ENCODE measurements around the gene NUP160.

The NUP160 gene

DNA sequence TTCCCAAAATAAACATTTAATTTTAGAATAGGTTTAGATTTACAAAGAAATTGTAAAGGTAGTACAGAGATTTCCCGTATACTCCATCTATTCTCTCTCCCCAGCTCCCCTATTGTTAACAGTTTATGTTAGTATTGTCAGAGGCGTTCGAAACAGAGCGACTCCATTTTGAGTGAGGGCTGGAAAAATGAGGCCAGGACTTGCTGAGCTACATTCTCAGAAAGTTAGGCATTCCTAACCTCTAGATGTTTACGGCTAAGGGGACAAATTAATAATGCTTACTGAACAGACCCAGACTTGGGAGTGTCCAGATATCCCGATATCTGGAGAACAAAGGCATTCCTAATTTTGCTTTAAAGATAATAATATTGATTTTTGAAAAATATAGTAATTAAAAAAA, 12.4 kb upstream of the NUP160 start:
- no peaks in the 10 kb centered on the region for H3K27me3 ChIP-seq (ENCODE audit: low read length)
- H3K9me3 ChIP-seq (ENCODE audit: insufficient read depth, low read length): no peaks in the 10 kb centered on the region
- H4K20me1 ChIP-seq (ENCODE audit: low read depth, low read length): no peaks in the 10 kb centered on the region
- no peaks in the 10 kb centered on the region for H3K9me2 ChIP-seq (replicated peaks; ENCODE audit: insufficient read depth, low read length)
- no peaks in the 10 kb centered on the region for H3K36me3 ChIP-seq (ENCODE audit: low read length)
- TF ChIP-seq, protein P1, sequence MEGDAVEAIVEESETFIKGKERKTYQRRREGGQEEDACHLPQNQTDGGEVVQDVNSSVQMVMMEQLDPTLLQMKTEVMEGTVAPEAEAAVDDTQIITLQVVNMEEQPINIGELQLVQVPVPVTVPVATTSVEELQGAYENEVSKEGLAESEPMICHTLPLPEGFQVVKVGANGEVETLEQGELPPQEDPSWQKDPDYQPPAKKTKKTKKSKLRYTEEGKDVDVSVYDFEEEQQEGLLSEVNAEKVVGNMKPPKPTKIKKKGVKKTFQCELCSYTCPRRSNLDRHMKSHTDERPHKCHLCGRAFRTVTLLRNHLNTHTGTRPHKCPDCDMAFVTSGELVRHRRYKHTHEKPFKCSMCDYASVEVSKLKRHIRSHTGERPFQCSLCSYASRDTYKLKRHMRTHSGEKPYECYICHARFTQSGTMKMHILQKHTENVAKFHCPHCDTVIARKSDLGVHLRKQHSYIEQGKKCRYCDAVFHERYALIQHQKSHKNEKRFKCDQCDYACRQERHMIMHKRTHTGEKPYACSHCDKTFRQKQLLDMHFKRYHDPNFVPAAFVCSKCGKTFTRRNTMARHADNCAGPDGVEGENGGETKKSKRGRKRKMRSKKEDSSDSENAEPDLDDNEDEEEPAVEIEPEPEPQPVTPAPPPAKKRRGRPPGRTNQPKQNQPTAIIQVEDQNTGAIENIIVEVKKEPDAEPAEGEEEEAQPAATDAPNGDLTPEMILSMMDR (IDR thresholded peaks at IDR 0.05; ENCODE audit: insufficient read depth, low read length, poor library complexity, severe bottlenecking): no peak
- TF ChIP-seq EZH2phosphoT487 (conservative IDR thresholded peaks at IDR 0.05; ENCODE audit: low read length): no peak
- H2AFZ ChIP-seq (ENCODE audit: low read depth, low read length, severe bottlenecking): no peak overlapping the region
- no peak overlapping the region for H3K4me2 ChIP-seq (ENCODE audit: low read depth, low read length, poor library complexity, severe bottlenecking)
- H3K27ac ChIP-seq (ENCODE audit: low read depth, low read length): no peak overlapping the region
- H3K4me3 ChIP-seq (ENCODE audit: insufficient read depth, low read length, poor library complexity, severe bottlenecking): no peak overlapping the region
- peaks cover 24% of the 10 kb centered on the region for H3F3A ChIP-seq (ENCODE audit: insufficient read depth)
- H3K9ac ChIP-seq (ENCODE audit: low read length): no peak overlapping the region
- no peaks in the 10 kb centered on the region for H3K79me2 ChIP-seq (ENCODE audit: insufficient read depth, low read length)

DNA sequence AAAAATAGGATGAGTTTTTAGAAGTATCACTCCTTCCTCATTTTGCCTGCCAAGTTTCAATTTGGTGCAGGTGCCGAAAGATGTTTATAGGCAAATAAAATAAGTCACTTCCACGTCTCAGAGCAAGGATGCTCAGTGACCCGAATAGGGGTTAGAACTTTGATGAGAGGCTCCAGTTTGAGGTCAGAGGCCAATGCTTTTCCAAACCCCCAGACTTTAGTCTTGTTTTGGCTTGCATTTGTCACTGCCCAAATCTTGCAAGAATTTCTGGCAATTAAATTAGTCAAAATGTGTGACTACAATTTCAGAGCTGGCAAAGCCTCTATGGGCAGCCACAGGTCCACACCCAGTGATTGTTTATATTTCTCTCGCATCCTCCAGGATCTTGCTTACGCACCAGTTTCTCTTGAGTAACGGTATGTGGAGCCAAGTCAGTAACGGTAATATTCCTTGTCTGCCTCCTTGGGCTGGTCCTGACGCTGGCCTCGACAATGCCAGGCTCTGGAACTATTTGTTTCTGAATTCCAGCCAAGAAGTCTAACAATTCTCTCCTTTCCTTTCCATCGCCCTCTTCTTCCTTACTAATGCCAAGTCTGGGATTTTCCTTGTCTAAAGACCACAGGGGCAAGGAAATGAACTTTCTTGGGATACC, 9.9 kb upstream of the NUP160 start:
- Histone ChIP-seq H3K27me3 (ENCODE audit: low read length) (no peaks in the 10 kb centered on the region), H3K36me3 (ENCODE audit: low read length) (no peaks in the 10 kb centered on the region), H3K9me3 (ENCODE audit: insufficient read depth, low read length) (no peaks in the 10 kb centered on the region), H3K9ac (ENCODE audit: low read length) (no peak overlapping the region), H3K79me2 (ENCODE audit: insufficient read depth, low read length) (no peaks in the 10 kb centered on the region), H2AFZ (ENCODE audit: low read depth, low read length, severe bottlenecking) (no peak overlapping the region), H3F3A (ENCODE audit: insufficient read depth) (peaks cover 20% of the 10 kb centered on the region), H4K20me1 (ENCODE audit: low read depth, low read length) (no peaks in the 10 kb centered on the region), H3K4me3 (ENCODE audit: insufficient read depth, low read length, poor library complexity, severe bottlenecking) (no peak overlapping the region), H3K27ac (ENCODE audit: low read depth, low read length) (peak overlapping the region; percentile 76), H3K9me2 (replicated peaks; ENCODE audit: insufficient read depth, low read length) (no peaks in the 10 kb centered on the region), H3K4me2 (ENCODE audit: low read depth, low read length, poor library complexity, severe bottlenecking) (peak overlapping the region; percentile 61)
- TF ChIP-seq, protein P1 (IDR thresholded peaks at IDR 0.05; ENCODE audit: insufficient read depth, low read length, poor library complexity, severe bottlenecking): no peak
- no peak for TF ChIP-seq EZH2phosphoT487 (conservative IDR thresholded peaks at IDR 0.05; ENCODE audit: low read length)

DNA sequence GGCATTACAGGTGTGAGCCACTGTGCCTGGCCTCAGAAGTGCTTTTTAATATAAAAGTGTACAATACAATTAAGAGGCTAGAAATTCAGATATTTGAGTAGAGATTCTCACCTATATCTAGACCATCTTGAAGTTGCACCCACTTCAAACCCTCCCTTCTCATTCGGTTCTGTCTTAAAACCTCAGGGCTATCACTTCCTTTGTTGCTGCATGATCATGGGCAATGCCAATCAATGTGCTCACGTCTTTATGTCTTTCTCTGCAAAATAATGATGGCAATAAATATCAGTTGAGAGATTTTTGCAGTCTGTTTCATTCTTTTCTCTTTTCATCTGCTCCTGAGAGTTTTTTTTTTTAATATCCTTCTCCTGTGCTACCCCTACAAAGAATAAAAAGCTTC, 9.3 kb upstream of the NUP160 start:
- Histone ChIP-seq H3K9me2 (replicated peaks; ENCODE audit: insufficient read depth, low read length) (no peaks in the 10 kb centered on the region), H3K4me3 (ENCODE audit: insufficient read depth, low read length, poor library complexity, severe bottlenecking) (no peak overlapping the region), H3K9ac (ENCODE audit: low read length) (no peak overlapping the region), H4K20me1 (ENCODE audit: low read depth, low read length) (no peaks in the 10 kb centered on the region), H3K36me3 (ENCODE audit: low read length) (no peaks in the 10 kb centered on the region), H3F3A (ENCODE audit: insufficient read depth) (peaks cover 20% of the 10 kb centered on the region), H3K27ac (ENCODE audit: low read depth, low read length) (peak overlapping the region; percentile 76), H2AFZ (ENCODE audit: low read depth, low read length, severe bottlenecking) (no peak overlapping the region), H3K27me3 (ENCODE audit: low read length) (no peaks in the 10 kb centered on the region), H3K79me2 (ENCODE audit: insufficient read depth, low read length) (no peaks in the 10 kb centered on the region), H3K9me3 (ENCODE audit: insufficient read depth, low read length) (no peaks in the 10 kb centered on the region), H3K4me2 (ENCODE audit: low read depth, low read length, poor library complexity, severe bottlenecking) (peak overlapping the region; percentile 61)
- no peak for TF ChIP-seq EZH2phosphoT487 (conservative IDR thresholded peaks at IDR 0.05; ENCODE audit: low read length)
- TF ChIP-seq, protein P1 (IDR thresholded peaks at IDR 0.05; ENCODE audit: insufficient read depth, low read length, poor library complexity, severe bottlenecking): no peak

Measured in SU-DHL-6 (cell line).